Mucosa of stomach (tissue), 1 donor: ENCODE measurements around the gene PDK2.

Experiments
- H3K27me3 ChIP-seq: one replicate; pipeline ENCODE4 v1.7.0; 2013; ENCODE audit warnings: mild to moderate bottlenecking, low read length; ENCODE audit not compliant: control insufficient read depth, insufficient read depth
- H3K36me3 ChIP-seq: one replicate; pipeline ENCODE4 v1.7.0; 2013; ENCODE audit warnings: low read length; ENCODE audit not compliant: control insufficient read depth, insufficient read depth
- H3K4me1 ChIP-seq: one replicate; pipeline ENCODE4 v1.7.0; 2013; ENCODE audit warnings: mild to moderate bottlenecking, low read length; ENCODE audit not compliant: control insufficient read depth, insufficient read depth
- H3K4me3 ChIP-seq: one replicate; pipeline ENCODE4 v1.7.0; 2013; ENCODE audit warnings: low read length
- H3K9ac ChIP-seq: one replicate; pipeline ENCODE4 v1.7.0; 2013; ENCODE audit warnings: mild to moderate bottlenecking, low read length, moderate library complexity
- H3K9me3 ChIP-seq: one replicate; pipeline ENCODE4 v1.7.0; 2013; ENCODE audit warnings: mild to moderate bottlenecking, low read length, moderate library complexity; ENCODE audit not compliant: control insufficient read depth
- donor health status: Pancreatic carcinoma.

The PDK2 gene

DNA sequence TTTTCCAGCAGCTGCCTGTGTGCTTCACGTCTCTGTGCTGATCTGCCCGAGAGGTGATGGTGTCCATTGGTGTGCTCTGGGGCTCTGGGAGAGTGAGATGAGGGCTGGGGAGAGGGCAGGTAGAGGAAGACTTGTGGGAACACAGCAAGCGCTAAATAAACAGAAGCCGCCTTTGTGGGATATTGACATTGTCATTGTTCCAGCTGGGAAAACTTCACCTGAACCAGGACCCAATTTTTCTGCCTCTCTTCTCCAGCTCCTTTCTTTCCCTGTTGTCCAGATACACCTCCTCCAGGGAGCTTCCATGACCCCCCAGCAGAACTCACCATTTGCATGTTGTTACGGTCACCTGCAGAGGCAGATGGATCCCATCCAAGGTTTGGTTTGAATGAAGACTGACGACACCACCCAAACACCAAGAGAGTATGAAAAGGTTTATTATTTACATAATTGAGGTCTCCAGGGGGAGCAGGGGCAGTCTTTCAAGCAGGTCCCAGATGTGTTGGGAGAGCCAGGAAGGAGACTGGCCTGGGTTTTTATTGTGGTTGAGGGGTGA is 42.8 kb upstream of the PDK2 start:
- no peak overlapping the region for H3K9ac ChIP-seq
- no peak overlapping the region for H3K4me3 ChIP-seq
- no peaks in the 10 kb centered on the region for H3K27me3 ChIP-seq
- H3K36me3 ChIP-seq = no peaks in the 10 kb centered on the region
- peaks cover 56% of the 10 kb centered on the region for H3K4me1 ChIP-seq
- H3K9me3 ChIP-seq = no peaks in the 10 kb centered on the region

DNA sequence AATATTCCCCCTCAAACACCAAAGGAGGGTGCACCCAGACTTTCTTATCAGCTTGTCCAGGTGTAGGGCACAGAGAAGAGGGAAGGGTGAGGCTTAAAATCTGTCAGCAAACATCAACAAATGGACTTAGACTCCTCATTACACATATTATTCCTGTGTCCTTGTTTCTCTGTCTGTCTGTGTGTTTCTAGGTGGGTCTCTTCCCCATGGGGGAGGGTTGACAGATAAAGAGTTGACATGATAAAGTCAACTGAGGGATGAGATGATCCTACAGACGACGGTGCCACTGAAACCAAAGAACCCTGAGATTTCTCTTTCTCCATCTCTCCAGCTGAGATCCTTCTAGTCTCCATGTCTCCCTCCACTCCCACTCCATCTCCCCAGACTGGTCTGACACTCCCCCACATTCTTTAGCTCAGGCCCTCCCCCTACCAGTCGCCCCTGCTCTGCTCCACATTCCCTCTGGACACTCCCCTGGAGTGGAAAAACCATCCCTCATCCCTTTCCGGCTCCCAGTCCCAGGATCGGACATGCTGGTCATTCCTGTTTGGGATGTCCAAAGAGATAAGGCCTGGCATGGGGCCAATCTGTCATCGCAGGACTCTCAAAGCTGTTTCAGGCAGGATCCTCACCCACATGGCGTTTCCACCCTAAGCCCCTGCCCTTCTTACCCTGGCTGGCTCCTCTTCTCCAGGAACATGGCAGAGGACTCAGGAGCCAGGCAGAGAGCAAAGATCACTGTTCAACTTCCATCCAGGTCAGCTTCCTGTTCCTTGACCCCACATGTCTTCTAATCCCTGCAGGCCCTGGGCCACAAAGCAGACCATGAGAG is 42.1 kb upstream of the PDK2 start:
- H3K9me3 ChIP-seq = no peaks in the 10 kb centered on the region
- no peak overlapping the region for H3K4me3 ChIP-seq
- H3K4me1 ChIP-seq = peaks cover 63% of the 10 kb centered on the region
- H3K27me3 ChIP-seq = no peaks in the 10 kb centered on the region
- no peaks in the 10 kb centered on the region for H3K36me3 ChIP-seq
- no peak overlapping the region for H3K9ac ChIP-seq

DNA sequence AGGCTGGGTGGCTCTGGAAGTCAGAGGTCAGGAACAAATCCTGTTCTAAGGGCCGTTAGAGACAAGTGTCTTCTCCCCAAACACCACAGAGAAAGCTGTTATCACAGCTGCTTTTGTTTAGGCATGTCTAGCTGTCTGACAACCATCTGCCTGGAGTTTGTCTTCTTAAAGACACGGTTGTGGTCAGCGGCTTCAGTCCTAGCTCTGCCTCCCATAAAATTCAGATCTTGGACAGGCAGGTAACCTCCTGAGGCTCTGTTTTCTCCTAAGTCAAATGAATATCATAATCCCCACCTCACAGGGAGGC is 41.5 kb upstream of the PDK2 start:
- H3K9me3 ChIP-seq = no peaks in the 10 kb centered on the region
- peaks cover 69% of the 10 kb centered on the region for H3K4me1 ChIP-seq
- H3K36me3 ChIP-seq = no peaks in the 10 kb centered on the region
- H3K4me3 ChIP-seq = no peak overlapping the region
- no peaks in the 10 kb centered on the region for H3K27me3 ChIP-seq
- no peak overlapping the region for H3K9ac ChIP-seq

DNA sequence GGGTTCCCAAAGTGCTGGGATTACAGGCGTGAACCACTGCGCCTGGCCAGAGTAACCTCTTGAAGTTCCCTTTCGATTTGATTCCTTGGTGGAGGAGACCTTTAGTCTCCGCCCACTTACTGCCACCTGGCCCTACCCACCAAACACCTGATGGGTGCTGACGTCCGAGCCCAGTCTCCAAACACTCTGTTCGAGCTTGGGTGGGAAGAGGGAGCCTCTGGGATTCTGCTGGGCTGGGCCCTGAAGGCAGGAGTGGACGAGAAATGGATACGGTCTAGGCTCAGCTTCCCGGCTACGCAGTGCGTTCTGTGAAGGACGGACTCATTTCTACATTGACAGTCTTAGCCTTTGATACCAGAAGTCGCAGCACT is 40.1 kb upstream of the PDK2 start:
- Histone ChIP-seq H3K27me3 (no peaks in the 10 kb centered on the region), H3K9me3 (no peaks in the 10 kb centered on the region), H3K4me3 (peak overlapping the region; percentile 80), H3K36me3 (no peaks in the 10 kb centered on the region), H3K4me1 (peaks cover 83% of the 10 kb centered on the region), H3K9ac (peak overlapping the region; percentile 79)

DNA sequence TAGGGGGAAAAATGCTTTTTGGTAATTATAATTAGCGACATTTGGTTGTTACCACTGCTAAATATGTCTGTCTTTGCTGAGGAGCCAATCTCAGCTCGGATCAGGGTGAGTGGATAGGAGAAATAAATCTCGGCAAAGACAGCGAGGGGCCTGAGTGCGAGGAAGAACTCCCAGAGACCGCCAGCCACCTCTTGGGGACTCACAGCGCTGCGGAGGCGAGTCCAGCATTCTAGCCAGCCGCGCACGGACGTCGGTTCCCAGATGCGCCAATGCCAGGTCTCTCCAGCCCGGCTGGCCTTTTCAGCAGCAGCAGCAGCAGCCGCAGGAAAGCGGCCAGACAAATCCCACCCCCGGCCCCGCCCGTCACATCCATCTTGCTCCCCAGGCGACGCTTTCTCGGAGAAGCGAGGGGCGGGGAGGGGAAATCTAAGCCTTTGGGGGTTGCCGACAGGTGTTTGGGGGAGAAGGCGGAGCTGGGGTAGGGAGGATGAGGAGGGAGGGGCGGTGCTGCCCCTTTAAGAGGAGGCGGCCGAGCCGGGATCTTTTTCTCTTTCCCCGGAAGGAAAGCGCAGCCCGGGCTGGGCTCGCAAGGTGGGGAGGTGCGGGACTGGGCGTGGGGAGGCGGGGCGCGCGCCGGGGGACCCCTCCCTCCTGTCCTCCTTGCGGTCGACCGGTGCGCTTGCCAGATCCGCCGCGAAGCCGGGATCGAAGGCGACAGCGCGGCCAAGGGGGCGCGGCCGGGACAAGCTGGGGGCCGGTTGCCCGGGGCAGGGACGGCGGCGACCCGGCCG is 39.5 kb upstream of the PDK2 start, which contains the start of gene ITGA3:
Gene ITGA3, plus strand, starts transcription at position 685 of the 791 bp plus-strand sequence. CDS start 330 bp downstream, outside the sequence.
- Histone ChIP-seq H3K27me3 (no peaks in the 10 kb centered on the region), H3K36me3 (no peaks in the 10 kb centered on the region), H3K9me3 (no peaks in the 10 kb centered on the region), H3K9ac (peak within 1 kb of the TSS; percentile 79), H3K4me1 (peaks cover 84% of the 10 kb centered on the region), H3K4me3 (peak within 1 kb of the TSS; percentile 80)

DNA sequence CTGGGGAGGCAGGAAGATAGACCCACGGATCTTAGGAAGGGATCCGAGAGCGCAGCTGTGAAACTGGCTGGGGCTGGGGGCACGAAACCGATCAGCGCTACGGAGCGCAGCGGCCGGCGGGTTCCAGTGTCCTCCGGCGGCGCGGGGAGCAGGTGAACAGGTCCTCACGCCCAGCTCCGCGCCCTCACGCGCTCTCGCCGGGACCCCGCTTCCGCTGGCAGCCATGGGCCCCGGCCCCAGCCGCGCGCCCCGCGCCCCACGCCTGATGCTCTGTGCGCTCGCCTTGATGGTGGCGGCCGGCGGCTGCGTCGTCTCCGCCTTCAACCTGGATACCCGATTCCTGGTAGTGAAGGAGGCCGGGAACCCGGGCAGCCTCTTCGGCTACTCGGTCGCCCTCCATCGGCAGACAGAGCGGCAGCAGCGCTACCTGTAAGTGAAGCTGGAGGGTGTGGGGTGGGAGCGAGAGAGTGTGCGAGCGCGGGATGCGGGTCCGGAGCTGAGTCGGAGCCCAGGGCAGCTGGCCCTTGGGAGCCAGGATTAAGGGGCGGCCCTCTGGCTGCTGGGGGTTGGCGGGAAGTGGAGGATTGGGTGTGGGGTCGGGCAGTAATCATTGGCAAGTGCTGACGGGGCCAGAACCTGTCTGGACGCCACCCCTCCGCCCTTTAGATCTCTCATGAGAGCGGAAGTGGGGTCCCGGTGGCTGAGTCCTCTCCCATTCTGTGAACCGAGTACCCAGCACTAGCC is 38.8 kb upstream of the PDK2 start:
- no peaks in the 10 kb centered on the region for H3K27me3 ChIP-seq
- H3K4me1 ChIP-seq = peaks cover 84% of the 10 kb centered on the region
- H3K4me3 ChIP-seq = peak overlapping the region; percentile 69
- H3K36me3 ChIP-seq = no peaks in the 10 kb centered on the region
- H3K9ac ChIP-seq = peak overlapping the region; percentile 79
- no peaks in the 10 kb centered on the region for H3K9me3 ChIP-seq

DNA sequence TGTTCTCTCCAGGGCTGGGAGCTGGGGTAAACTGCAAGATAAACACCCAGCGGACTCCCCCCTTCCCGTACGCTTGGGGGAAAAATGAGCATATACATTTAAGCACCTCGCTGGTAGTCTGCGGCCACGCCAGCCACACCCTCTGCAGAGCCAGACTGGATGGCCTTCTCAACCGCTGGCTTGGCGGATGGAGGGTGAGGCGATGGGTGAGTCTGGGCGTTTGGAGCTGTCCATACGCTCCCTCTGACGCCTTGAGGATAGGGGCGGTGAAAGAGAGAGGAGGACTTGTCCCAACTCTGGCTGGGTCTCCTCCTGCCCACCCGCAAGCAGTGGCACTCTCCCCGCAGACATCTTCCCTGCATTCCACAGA is 38.2 kb upstream of the PDK2 start:
- H3K4me1 ChIP-seq = peaks cover 84% of the 10 kb centered on the region
- H3K9me3 ChIP-seq = no peaks in the 10 kb centered on the region
- H3K9ac ChIP-seq = peak overlapping the region; percentile 79
- H3K36me3 ChIP-seq = no peaks in the 10 kb centered on the region
- H3K4me3 ChIP-seq = peak overlapping the region; percentile 69
- H3K27me3 ChIP-seq = no peaks in the 10 kb centered on the region

DNA sequence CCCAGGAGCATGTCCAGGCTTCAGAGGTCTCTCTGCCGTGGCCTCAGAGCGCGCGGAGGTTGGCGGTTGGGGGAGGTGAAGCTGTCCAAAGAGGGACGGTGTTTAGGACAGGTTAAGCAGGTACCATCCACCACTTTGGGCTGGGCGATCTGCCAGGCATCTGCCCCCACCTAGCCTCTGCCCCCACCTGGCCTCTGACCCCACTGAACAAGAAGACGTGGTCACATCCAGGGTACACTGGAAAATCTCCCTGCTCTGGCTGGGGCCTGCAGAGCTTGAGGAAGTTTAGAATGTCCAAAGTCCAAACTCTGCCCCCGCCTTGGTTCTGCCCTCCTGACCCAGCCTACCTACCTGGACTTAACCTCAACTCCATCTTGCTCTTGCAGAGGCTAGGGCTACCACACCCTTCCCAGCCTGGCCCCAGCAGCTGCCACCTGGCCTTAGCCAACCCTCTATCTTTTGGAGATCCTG is 37.6 kb upstream of the PDK2 start:
- peaks cover 84% of the 10 kb centered on the region for H3K4me1 ChIP-seq
- peak overlapping the region; percentile 69 for H3K4me3 ChIP-seq
- no peaks in the 10 kb centered on the region for H3K27me3 ChIP-seq
- peak overlapping the region; percentile 79 for H3K9ac ChIP-seq
- H3K36me3 ChIP-seq = no peaks in the 10 kb centered on the region
- H3K9me3 ChIP-seq = no peaks in the 10 kb centered on the region

DNA sequence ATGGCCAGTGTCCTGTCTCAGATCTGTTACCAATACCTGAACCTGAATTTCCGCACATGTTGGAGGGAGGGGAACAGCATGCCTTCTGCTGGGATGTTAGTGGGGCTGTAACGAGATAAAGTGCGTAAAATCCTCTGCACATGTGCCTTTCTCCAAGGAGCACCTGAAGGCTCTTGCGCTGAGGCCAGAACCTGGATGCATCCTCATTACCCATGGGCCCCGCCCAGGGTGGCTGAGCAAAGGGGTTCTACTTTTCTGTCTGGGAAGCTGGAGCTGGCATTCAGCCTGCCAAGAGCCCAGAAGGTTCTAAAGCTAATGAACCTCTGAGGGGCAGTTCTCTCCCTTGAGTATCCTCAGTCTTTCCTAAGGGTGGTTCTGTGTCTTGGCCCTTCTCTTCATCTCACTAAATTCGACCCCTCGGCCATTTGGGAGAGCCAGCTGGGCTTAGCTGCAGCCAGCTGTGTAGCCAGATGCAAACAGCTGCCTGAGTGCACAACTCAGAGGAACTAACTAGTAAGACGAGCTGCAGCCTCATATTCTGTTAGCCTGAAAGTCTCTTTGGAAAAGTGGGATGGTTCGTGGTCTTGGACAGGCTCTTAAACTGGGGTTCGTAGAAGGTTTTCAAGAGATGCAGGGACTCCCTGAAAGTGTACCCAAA is 36.7 kb upstream of the PDK2 start:
- Histone ChIP-seq H3K9me3 (no peaks in the 10 kb centered on the region), H3K4me1 (peaks cover 84% of the 10 kb centered on the region), H3K36me3 (no peaks in the 10 kb centered on the region), H3K27me3 (no peaks in the 10 kb centered on the region), H3K4me3 (no peak overlapping the region), H3K9ac (peak overlapping the region; percentile 41)

DNA sequence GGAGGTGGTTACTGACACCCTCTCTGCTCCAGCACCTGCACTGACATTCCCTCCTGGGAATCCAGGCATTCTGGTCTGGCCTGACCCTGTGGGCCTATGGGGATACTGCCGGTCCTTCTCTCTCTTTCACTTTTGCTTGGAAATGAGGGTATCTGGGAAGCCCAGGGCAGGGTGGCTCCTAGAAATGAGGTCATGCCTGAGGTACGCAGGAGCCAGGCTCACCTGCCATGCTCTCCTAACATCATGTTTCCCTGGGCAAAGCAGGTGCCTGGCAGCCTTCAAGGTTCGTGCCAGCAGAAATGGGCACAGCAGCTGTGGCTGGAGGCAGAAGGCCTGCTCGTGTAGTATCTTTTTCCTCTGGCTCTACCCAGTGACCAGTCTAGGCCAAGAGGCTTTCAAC is 35.9 kb upstream of the PDK2 start:
- Histone ChIP-seq H3K4me3 (no peak overlapping the region), H3K9ac (peak overlapping the region; percentile 41), H3K4me1 (peaks cover 81% of the 10 kb centered on the region), H3K36me3 (no peaks in the 10 kb centered on the region), H3K27me3 (no peaks in the 10 kb centered on the region), H3K9me3 (no peaks in the 10 kb centered on the region)

DNA sequence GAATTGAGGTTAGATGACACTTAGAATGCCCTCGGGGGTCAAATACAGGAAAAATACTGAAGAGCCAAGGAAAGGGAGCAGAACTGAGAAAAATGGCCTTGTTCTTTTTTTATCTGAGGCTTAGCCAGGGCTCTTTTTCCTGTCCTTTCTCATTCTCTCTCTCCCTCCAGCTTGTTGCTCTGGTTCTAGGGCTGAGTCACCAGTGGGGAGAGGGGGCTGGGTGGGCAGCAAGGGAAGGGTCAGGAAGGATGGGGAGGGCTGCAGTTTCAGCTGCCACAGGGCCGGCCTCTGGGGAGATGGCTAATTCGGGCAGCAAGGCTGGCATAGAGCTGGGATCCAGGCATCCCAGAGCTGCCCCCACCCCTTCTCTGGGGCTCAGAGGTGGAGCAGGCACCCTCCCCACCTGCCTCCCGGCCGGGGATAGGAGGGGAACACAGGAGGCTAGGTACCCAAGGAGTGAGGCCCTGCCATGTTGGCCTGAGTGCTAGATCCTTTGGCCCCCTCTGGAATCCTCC is 35.3 kb upstream of the PDK2 start:
- H3K9ac ChIP-seq = peak overlapping the region; percentile 13
- no peaks in the 10 kb centered on the region for H3K27me3 ChIP-seq
- H3K4me1 ChIP-seq = peaks cover 80% of the 10 kb centered on the region
- H3K4me3 ChIP-seq = no peak overlapping the region
- no peaks in the 10 kb centered on the region for H3K36me3 ChIP-seq
- no peaks in the 10 kb centered on the region for H3K9me3 ChIP-seq
